Calu3 (cell line): ENCODE data around the gene MYPN. TPM values are rescaled to one million over a fixed set of nuclear protein-coding genes. Genes with fewer than 3 reads are reported as not detected.

ENCODE experiments used
- BruUV-seq: library from RNA; stranded (reverse); fragments of 400-500 nt; replicated peaks from 2 replicates; lab custom pipeline; 2021; lab: Mats Ljungman, UMichigan
- CTCF ChIA-PET: fragments of 300-600 bp; sonication (Branson Sonifier 250); formaldehyde crosslinking; loops from one replicate; lab custom pipeline; 2022; ENCODE audit warnings: antibody characterized with exemption; lab: Charles Lee
- DNase-seq: peaks from one replicate; pipeline ENCODE4 v3.0.0; 2022
- H3K27ac Mint-ChIP-seq: one replicate; pipeline ENCODE4 v1.8.0; 2022; ENCODE audit warnings: mixed read lengths; ENCODE audit not compliant: unreplicated experiment
- H3K27me3 Mint-ChIP-seq: one replicate; pipeline ENCODE4 v1.8.0; 2022; ENCODE audit warnings: mixed read lengths; ENCODE audit not compliant: unreplicated experiment
- H3K36me3 Mint-ChIP-seq: one replicate; pipeline ENCODE4 v1.8.0; 2022; ENCODE audit warnings: mild to moderate bottlenecking, moderate library complexity, mixed read lengths; ENCODE audit not compliant: insufficient read depth, unreplicated experiment
- H3K4me1 Mint-ChIP-seq: one replicate; pipeline ENCODE4 v1.8.0; 2022; ENCODE audit warnings: mild to moderate bottlenecking, low read depth, mixed read lengths; ENCODE audit not compliant: unreplicated experiment
- H3K4me3 Mint-ChIP-seq: one replicate; pipeline ENCODE4 v1.8.0; 2022; ENCODE audit warnings: mild to moderate bottlenecking, low read depth, moderate library complexity, mixed read lengths; ENCODE audit not compliant: unreplicated experiment
- H3K9me3 Mint-ChIP-seq: one replicate; pipeline ENCODE4 v1.8.0; 2022; ENCODE audit warnings: low read depth, mixed read lengths; ENCODE audit not compliant: unreplicated experiment
- intact Hi-C: fragments of 100-400 bp; cut with micrococcal nuclease; formaldehyde crosslinking; loops from one replicate; pipeline ENCODE4 v1.10.0; 2022; ENCODE audit not compliant: unreplicated experiment
- total RNA-seq: library from RNA; stranded (reverse); gene quantifications from 2 replicates; pipeline ENCODE4 v1.2.3, GENCODE V29; 2022
- TF ChIP-seq, protein P1 (sequence below): fragments of 200-600 bp; IDR thresholded peaks from one replicate; pipeline ENCODE4 v1.8.0; 2022; ENCODE audit warnings: antibody characterized with exemption; ENCODE audit not compliant: unreplicated experiment

MYPN gene
- total RNA-seq, 1 experiment from 2014 or later = 0.38 TPM

DNA sequence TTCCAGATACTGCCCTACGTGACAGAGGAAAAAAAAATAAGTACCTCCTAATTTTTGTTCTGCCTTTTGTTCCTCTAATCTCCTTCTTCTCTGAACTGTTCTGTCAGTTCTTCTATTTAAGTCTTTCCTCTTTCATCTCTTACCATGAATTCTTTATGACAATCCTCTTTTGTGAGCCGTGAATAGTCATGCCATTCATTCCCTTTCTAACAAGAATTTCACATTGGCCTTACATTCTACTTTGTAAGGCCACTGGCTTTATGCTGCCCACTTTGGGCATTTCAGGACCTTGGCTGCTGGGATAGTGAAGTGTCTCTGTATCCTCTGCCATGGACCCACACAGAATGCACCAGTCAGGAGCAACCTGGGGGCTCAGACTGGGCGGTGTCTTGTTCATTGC is 69.7 kb downstream of the MYPN start:
- Mint-ChIP-seq H3K4me1 (no peaks in the 10 kb centered on the region), H3K9me3 (no peaks in the 10 kb centered on the region), H3K4me3 (no peak overlapping the region), H3K27me3 (peaks cover 3% of the 10 kb centered on the region), H3K36me3 (no peaks in the 10 kb centered on the region), H3K27ac (no peak overlapping the region)
- CTCF ChIA-PET = interaction anchor here (0.6 kb wide), 1 partner anchor 320 kb away, joined by 4 read pairs; no protein-coding TSS in a partner anchor
- no TSS peak for BruUV-seq
- intact Hi-C loops = no loop called here
- DNase-seq = no peak
- TF ChIP-seq, protein P1, sequence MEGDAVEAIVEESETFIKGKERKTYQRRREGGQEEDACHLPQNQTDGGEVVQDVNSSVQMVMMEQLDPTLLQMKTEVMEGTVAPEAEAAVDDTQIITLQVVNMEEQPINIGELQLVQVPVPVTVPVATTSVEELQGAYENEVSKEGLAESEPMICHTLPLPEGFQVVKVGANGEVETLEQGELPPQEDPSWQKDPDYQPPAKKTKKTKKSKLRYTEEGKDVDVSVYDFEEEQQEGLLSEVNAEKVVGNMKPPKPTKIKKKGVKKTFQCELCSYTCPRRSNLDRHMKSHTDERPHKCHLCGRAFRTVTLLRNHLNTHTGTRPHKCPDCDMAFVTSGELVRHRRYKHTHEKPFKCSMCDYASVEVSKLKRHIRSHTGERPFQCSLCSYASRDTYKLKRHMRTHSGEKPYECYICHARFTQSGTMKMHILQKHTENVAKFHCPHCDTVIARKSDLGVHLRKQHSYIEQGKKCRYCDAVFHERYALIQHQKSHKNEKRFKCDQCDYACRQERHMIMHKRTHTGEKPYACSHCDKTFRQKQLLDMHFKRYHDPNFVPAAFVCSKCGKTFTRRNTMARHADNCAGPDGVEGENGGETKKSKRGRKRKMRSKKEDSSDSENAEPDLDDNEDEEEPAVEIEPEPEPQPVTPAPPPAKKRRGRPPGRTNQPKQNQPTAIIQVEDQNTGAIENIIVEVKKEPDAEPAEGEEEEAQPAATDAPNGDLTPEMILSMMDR = no peak

DNA sequence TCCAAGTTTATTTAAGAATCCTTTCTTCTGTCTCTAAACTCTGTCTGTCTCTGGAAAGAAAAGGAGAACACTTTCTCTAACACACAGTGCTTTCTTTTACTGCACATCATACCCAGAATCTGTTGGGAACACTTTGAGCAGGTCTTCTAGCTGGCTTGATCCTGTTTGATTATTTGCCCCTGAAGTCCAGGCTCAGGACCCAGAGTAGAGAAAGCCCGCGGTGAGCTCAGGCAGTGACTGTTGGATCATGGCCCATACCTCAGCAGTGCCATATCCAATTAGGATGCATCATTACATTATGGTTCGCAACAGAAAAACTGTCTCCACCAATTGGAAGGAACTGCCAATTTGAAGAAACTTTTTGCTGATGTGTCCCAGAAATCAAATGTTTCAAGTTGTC is 71.2 kb downstream of the MYPN start:
- no peak overlapping the region for H3K4me3 Mint-ChIP-seq
- H3K4me1 Mint-ChIP-seq = no peaks in the 10 kb centered on the region
- no peak for DNase-seq
- no TSS peak for BruUV-seq
- CTCF ChIA-PET = no interaction called here
- H3K36me3 Mint-ChIP-seq = no peaks in the 10 kb centered on the region
- H3K27ac Mint-ChIP-seq = no peak overlapping the region
- TF ChIP-seq, protein P1 = no peak
- intact Hi-C loops = no loop called here
- no peaks in the 10 kb centered on the region for H3K9me3 Mint-ChIP-seq
- H3K27me3 Mint-ChIP-seq = peaks cover 16% of the 10 kb centered on the region

DNA sequence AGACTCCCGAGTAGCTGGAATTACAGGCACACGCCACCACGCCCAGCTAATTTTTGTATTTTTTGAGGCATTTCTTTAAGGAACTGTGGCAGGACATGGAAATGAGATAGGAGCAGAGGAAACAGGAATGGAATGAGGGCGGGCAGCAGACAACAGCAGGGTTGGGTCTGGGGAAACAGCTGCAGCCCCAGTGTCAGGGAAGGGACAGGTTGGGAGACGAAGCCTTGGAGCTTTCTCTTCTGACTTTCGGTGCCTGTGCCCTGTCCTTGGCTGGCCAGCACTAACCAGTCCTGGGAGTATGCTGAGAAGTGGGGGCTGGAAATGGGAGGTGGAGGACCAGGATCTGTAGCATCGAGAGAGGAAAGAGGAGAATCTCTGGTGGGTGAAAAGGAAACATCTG is 75.3 kb downstream of the MYPN start:
- Mint-ChIP-seq H3K36me3 (no peaks in the 10 kb centered on the region), H3K9me3 (no peaks in the 10 kb centered on the region), H3K4me3 (no peak overlapping the region), H3K4me1 (no peaks in the 10 kb centered on the region), H3K27ac (no peak overlapping the region), H3K27me3 (peaks cover 40% of the 10 kb centered on the region)
- no TSS peak for BruUV-seq
- CTCF ChIA-PET = no interaction called here
- intact Hi-C loops = no loop called here
- TF ChIP-seq, protein P1 = no peak
- no peak for DNase-seq

DNA sequence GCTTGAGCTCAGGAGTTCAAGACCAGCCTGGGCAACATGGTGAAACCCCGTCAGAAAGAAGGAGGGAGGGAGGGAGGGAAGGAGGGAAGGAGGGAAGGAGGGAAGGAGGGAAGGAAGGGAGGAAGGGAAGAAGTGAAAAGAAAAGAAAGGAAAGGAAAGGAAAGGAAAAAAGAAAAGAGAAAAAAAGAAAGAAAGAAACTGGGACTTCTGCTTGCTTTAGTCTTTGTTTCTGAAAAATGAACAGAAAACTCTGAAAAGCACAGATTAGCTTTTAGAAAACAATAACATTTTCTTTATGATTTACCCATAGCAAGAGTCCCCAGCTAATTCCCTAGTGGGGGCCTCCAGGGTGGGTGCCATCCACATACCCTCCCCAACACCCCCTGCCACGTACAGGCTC is 75.8 kb downstream of the MYPN start:
- BruUV-seq = no TSS peak

More for the DNA sequence above, 75.8 kb downstream of the MYPN start:
- intact Hi-C loops = no loop called here
- Mint-ChIP-seq H3K4me3 (no peak overlapping the region), H3K27me3 (peaks cover 40% of the 10 kb centered on the region), H3K9me3 (no peaks in the 10 kb centered on the region), H3K36me3 (no peaks in the 10 kb centered on the region), H3K27ac (no peak overlapping the region), H3K4me1 (no peaks in the 10 kb centered on the region)
- CTCF ChIA-PET = no interaction called here
- DNase-seq = no peak
- TF ChIP-seq, protein P1 = no peak
